Activated naive CD8-positive, alpha-beta T cell treated with anti-CD3 and anti-CD28 coated beads, Interleukin-2, amount 10 ng/mL, durations not matched to agents 7 days and 5 days (primary cell): Measurements from ENCODE around the gene WDR64. TPM values are rescaled to one million over a fixed set of nuclear protein-coding genes. Genes with fewer than 3 reads are reported as not detected.
"Not testable (repeated sequence)": the region's sequence is repeated elsewhere in the genome, so short reads cannot be mapped to it uniquely, and the experiment has no call there.

Experiments used
- ATAC-seq: fragments of 150-1000 bp; cut with Tn5 transposase; one replicate; pipeline ENCODE4 v1.10.0; 2021; ENCODE audit warnings: low read depth, moderate library complexity
- POLR2A ChIA-PET: fragments of 350-600 bp; sonication (Branson Sonifier 250); formaldehyde crosslinking; loops from one replicate; lab custom pipeline; 2021; ENCODE audit warnings: antibody characterized with exemption; lab: Charles Lee
- DNase-seq: peaks from one replicate; pipeline ENCODE4 v3.0.0; 2021
- H3K27ac Mint-ChIP-seq: one replicate; pipeline ENCODE4 v1.8.0; 2022; ENCODE audit warnings: mild to moderate bottlenecking, mixed read lengths
- H3K27me3 Mint-ChIP-seq: one replicate; pipeline ENCODE4 v1.8.0; 2022; ENCODE audit warnings: mild to moderate bottlenecking, moderate library complexity, mixed read lengths
- H3K36me3 Mint-ChIP-seq: one replicate; pipeline ENCODE4 v1.8.0; 2021; ENCODE audit warnings: mild to moderate bottlenecking, mixed read lengths
- H3K4me1 Mint-ChIP-seq: one replicate; pipeline ENCODE4 v1.8.0; 2021; ENCODE audit warnings: mixed read lengths
- H3K4me3 Mint-ChIP-seq: one replicate; pipeline ENCODE4 v1.8.0; 2022; ENCODE audit warnings: mild to moderate bottlenecking, moderate library complexity, mixed read lengths
- H3K9me3 Mint-ChIP-seq: one replicate; pipeline ENCODE4 v1.8.0; 2021; ENCODE audit warnings: mixed read lengths
- total RNA-seq, 2 experiments: library from RNA; stranded (reverse); gene quantifications; one replicate each; pipeline ENCODE4 v1.2.3, GENCODE V29; 2021

Gene WDR64
- total RNA-seq, 2 experiments from 2014 or later: 0.58 to 0.99 TPM

GRCh38 chr1:241789061-241789460 lies 137.0 kb downstream of the WDR64 start:
- H3K36me3 Mint-ChIP-seq: peaks cover 1% of the 10 kb centered on the region
- POLR2A ChIA-PET: no interaction called here
- no peaks in the 10 kb centered on the region for H3K27me3 Mint-ChIP-seq

DNA sequence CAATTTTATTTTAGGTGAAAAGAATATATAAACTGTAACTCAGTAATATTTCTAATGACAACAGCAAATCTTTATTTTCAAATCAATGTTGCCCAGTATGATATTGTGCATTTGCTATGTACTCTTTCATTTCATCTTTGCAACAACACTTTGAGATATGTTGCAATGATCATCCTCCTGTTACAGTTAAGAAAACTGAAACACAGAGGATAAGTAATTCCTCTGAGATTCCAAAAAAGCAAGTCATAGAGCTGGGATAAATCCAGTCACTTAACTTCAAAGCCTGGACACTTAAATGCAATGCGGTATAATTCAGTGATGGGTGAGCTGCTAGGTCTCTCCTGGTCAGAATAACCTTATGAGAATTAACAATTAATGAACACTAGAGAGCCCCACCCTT lies 147.3 kb downstream of the WDR64 start:
- POLR2A ChIA-PET: no interaction called here
- peaks cover 6% of the 10 kb centered on the region for H3K27me3 Mint-ChIP-seq
- DNase-seq (no peak), ATAC-seq (no peak)
- H3K27ac Mint-ChIP-seq: no peak overlapping the region
- H3K4me1 Mint-ChIP-seq: no peaks in the 10 kb centered on the region
- no peak overlapping the region for H3K4me3 Mint-ChIP-seq
- no peaks in the 10 kb centered on the region for H3K36me3 Mint-ChIP-seq
- H3K9me3 Mint-ChIP-seq: no peaks in the 10 kb centered on the region

More at GRCh38 chr1:241789061-241789460, 137.0 kb downstream of the WDR64 start:
- ATAC-seq (no peak), DNase-seq (no peak)
- Mint-ChIP-seq H3K4me1 (no peaks in the 10 kb centered on the region), H3K27ac (no peak overlapping the region), H3K4me3 (no peak overlapping the region), H3K9me3 (peaks cover 7% of the 10 kb centered on the region)

DNA sequence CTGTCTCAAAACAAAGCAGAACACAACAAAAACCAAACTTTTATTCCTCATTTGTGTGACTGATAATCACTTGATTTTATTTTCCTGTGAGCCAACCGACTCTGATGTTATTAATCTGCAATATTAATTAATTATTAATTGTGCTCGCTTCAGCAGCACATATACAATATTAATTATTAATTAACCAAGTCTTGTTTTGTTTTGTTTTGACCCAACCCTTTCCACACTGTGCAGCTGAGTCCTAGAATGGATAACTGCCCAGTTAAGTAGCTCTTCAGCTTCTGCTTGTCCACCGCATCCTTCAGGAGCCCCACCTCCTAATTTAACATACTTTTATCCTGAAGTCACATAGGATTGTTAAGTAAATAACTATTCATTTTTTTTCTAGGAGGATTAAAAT lies 148.6 kb downstream of the WDR64 start:
- Mint-ChIP-seq H3K4me1 (no peaks in the 10 kb centered on the region), H3K36me3 (no peaks in the 10 kb centered on the region), H3K4me3 (no peak overlapping the region), H3K9me3 (no peaks in the 10 kb centered on the region), H3K27ac (no peak overlapping the region), H3K27me3 (peaks cover 6% of the 10 kb centered on the region)
- POLR2A ChIA-PET: no interaction called here
- DNase-seq: no peak
- no peak for ATAC-seq

GRCh38 chr1:241802863-241803262 lies 150.8 kb downstream of the WDR64 start:
- no peak overlapping the region for H3K27ac Mint-ChIP-seq
- POLR2A ChIA-PET: no interaction called here
- DNase-seq (no peak), ATAC-seq (no peak)
- no peak overlapping the region for H3K4me3 Mint-ChIP-seq
- H3K36me3 Mint-ChIP-seq: no peaks in the 10 kb centered on the region
- H3K27me3 Mint-ChIP-seq: peaks cover 6% of the 10 kb centered on the region
- H3K4me1 Mint-ChIP-seq: no peaks in the 10 kb centered on the region
- no peaks in the 10 kb centered on the region for H3K9me3 Mint-ChIP-seq

GRCh38 chr1:241804706-241805105 lies 152.6 kb downstream of the WDR64 start:
- H3K4me1 Mint-ChIP-seq, H3K27ac Mint-ChIP-seq, H3K27me3 Mint-ChIP-seq, H3K4me3 Mint-ChIP-seq, H3K9me3 Mint-ChIP-seq, POLR2A ChIA-PET, DNase-seq, ATAC-seq, H3K36me3 Mint-ChIP-seq: not testable (repeated sequence)

DNA sequence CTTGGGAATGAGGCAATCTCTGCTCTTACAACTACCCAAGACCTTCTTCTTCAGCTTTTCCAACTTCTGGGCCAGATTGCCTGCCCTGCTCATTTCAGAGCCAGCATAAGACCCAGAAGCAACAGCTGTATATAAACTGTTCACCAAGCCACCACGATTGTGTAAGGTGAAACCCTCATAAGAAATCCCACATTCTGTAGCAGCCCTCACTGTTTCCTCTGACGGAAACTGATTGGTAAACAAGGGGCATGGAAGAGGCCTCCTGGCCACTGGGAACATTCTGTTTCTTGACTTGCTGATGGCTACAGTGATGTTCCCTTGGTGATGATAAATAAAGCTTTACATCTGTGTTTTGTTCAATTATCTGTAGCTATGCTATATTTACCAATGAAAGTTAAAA lies 156.2 kb downstream of the WDR64 start:
- Mint-ChIP-seq H3K27ac (no peak overlapping the region), H3K4me3 (no peak overlapping the region), H3K4me1 (no peaks in the 10 kb centered on the region), H3K36me3 (no peaks in the 10 kb centered on the region), H3K9me3 (no peaks in the 10 kb centered on the region), H3K27me3 (peaks cover 3% of the 10 kb centered on the region)
- POLR2A ChIA-PET: no interaction called here
- ATAC-seq (no peak), DNase-seq (no peak)

- Mint-ChIP-seq H3K27ac (no peak overlapping the region), H3K9me3 (no peaks in the 10 kb centered on the region), H3K4me1 (no peaks in the 10 kb centered on the region), H3K27me3 (peaks cover 3% of the 10 kb centered on the region), H3K4me3 (no peak overlapping the region), H3K36me3 (no peaks in the 10 kb centered on the region)
- no peak for ATAC-seq
- POLR2A ChIA-PET: no interaction called here
- no peak for DNase-seq
These were observed 158.8 kb downstream of the WDR64 start for GRCh38 chr1:241810769-241811405.

GRCh38 chr1:241813768-241814320 lies 161.8 kb downstream of the WDR64 start:
- no peaks in the 10 kb centered on the region for H3K4me1 Mint-ChIP-seq
- ATAC-seq (no peak), DNase-seq (no peak)
- POLR2A ChIA-PET: no interaction called here
- no peak overlapping the region for H3K4me3 Mint-ChIP-seq
- peaks cover 7% of the 10 kb centered on the region for H3K27me3 Mint-ChIP-seq
- no peaks in the 10 kb centered on the region for H3K9me3 Mint-ChIP-seq
- H3K36me3 Mint-ChIP-seq: no peaks in the 10 kb centered on the region
- H3K27ac Mint-ChIP-seq: no peak overlapping the region

GRCh38 chr1:241816008-241816407 lies 163.9 kb downstream of the WDR64 start:
- POLR2A ChIA-PET: no interaction called here
- no peak for ATAC-seq

GRCh38 chr1:241817331-241817792 lies 165.3 kb downstream of the WDR64 start:
- H3K4me1 Mint-ChIP-seq: no peaks in the 10 kb centered on the region

More at GRCh38 chr1:241816008-241816407, 163.9 kb downstream of the WDR64 start:
- Mint-ChIP-seq H3K9me3 (no peaks in the 10 kb centered on the region), H3K27ac (no peak overlapping the region), H3K4me1 (no peaks in the 10 kb centered on the region), H3K27me3 (peaks cover 4% of the 10 kb centered on the region), H3K4me3 (no peak overlapping the region), H3K36me3 (no peaks in the 10 kb centered on the region)
- no peak for DNase-seq

DNA sequence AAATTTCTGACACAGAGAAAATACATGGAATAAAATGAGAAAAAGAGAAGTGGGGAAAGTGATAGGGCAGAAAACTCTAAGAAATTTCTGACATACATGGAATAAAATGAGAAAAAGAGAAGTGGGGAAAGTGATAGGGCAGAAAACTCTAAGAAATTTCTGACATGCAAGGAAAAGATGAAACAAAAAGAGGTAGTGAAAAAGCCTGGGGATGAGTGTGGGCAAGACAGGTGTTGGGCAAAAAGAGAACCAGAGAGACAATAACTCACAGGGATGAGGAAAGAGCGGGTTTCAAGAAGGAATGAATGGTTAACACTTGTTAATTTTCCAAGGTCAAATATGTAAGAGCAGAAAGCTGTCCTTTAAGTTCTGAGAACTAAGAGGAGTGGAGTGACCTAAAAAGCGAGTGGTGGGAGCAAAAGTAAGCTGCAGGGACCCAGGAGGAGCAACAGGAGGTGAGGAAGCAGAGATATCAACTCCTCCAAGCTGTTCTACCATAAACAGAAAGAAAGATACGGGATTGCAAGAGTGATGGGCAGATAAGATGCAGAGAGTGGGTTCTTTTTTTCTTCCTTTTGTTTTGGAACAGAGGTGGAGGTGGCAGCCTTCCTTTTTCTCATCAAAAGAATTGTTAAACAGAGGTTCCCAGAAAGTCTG lies 166.0 kb downstream of the WDR64 start:
- H3K4me1 Mint-ChIP-seq: no peaks in the 10 kb centered on the region
- H3K27ac Mint-ChIP-seq: no peak overlapping the region
- peaks cover 4% of the 10 kb centered on the region for H3K27me3 Mint-ChIP-seq
- POLR2A ChIA-PET: no interaction called here
- no peaks in the 10 kb centered on the region for H3K36me3 Mint-ChIP-seq
- ATAC-seq: no peak
- no peaks in the 10 kb centered on the region for H3K9me3 Mint-ChIP-seq
- no peak overlapping the region for H3K4me3 Mint-ChIP-seq
- no peak for DNase-seq

More at GRCh38 chr1:241817331-241817792, 165.3 kb downstream of the WDR64 start:
- no peak overlapping the region for H3K4me3 Mint-ChIP-seq
- ATAC-seq (no peak), DNase-seq (no peak)
- no peaks in the 10 kb centered on the region for H3K9me3 Mint-ChIP-seq
- peaks cover 4% of the 10 kb centered on the region for H3K27me3 Mint-ChIP-seq
- no peaks in the 10 kb centered on the region for H3K36me3 Mint-ChIP-seq
- no peak overlapping the region for H3K27ac Mint-ChIP-seq
- POLR2A ChIA-PET: no interaction called here

DNA sequence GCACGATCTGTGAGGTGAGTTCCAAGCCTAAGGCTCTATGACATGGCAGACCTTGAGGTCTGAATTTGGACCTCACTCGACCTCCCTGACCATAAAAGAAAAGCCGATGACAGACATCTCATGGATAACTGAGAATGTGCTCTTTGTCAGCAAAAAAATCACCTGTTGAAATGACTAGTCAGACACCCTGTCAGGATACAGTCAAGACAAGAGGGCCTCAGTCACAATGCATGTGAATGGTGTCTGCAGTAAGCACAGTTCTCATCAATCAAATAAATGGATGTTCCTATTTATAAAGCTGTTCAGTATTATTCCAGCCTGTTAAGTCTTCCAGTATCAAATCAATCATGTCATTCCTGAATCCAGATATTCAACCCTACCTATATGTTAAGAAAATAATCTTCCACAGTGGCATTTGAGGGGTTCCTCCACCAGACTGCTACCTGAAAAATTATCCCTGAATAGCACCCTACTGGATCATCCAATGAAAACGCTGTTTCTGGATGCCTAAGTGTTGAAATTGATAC lies 167.3 kb downstream of the WDR64 start:
- Mint-ChIP-seq H3K27ac (no peak overlapping the region), H3K9me3 (no peaks in the 10 kb centered on the region), H3K4me3 (no peak overlapping the region), H3K4me1 (no peaks in the 10 kb centered on the region), H3K27me3 (peaks cover 4% of the 10 kb centered on the region), H3K36me3 (no peaks in the 10 kb centered on the region)
- POLR2A ChIA-PET: no interaction called here
- DNase-seq (no peak), ATAC-seq (no peak)

GRCh38 chr1:241821363-241821762 lies 169.3 kb downstream of the WDR64 start:
- H3K4me3 Mint-ChIP-seq: no peak overlapping the region
- DNase-seq: no peak
- H3K4me1 Mint-ChIP-seq: no peaks in the 10 kb centered on the region
- ATAC-seq: no peak
- H3K9me3 Mint-ChIP-seq: no peaks in the 10 kb centered on the region
- H3K27ac Mint-ChIP-seq: no peak overlapping the region
- no peaks in the 10 kb centered on the region for H3K36me3 Mint-ChIP-seq
- peaks cover 4% of the 10 kb centered on the region for H3K27me3 Mint-ChIP-seq
- POLR2A ChIA-PET: no interaction called here

GRCh38 chr1:241822846-241823245 lies 170.8 kb downstream of the WDR64 start:
- POLR2A ChIA-PET: no interaction called here
- Mint-ChIP-seq H3K27ac (no peak overlapping the region), H3K4me1 (no peaks in the 10 kb centered on the region), H3K9me3 (no peaks in the 10 kb centered on the region), H3K27me3 (peaks cover 4% of the 10 kb centered on the region), H3K4me3 (no peak overlapping the region), H3K36me3 (no peaks in the 10 kb centered on the region)
- ATAC-seq: no peak
- no peak for DNase-seq
